Effector memory CD8-positive, alpha-beta T cell (primary cell): ENCODE measurements around the gene MSLN.

Experiments used
- ATAC-seq: fragments of 150-1000 bp; cut with Tn5 transposase; replicated peaks from 2 replicates; pipeline ENCODE4 v1.10.0; 2021; ENCODE audit warnings: mild to moderate bottlenecking, moderate library complexity
- DNase-seq, 3 experiments: peaks; one replicate each; pipeline ENCODE4 v3.0.0; 2021
- H3K27ac Mint-ChIP-seq, 2 donors: one replicate each; pipeline ENCODE4 v1.8.0; 2022; ENCODE audit warnings: mild to moderate bottlenecking in 2 of 2, mixed read lengths in 2 of 2, moderate library complexity in 2 of 2
- H3K27me3 Mint-ChIP-seq, 2 donors: one replicate each; pipeline ENCODE4 v1.8.0; 2022; ENCODE audit warnings: mixed read lengths in 2 of 2
- H3K36me3 Mint-ChIP-seq: one replicate; pipeline ENCODE4 v1.8.0; 2022; ENCODE audit warnings: mild to moderate bottlenecking, moderate library complexity, mixed read lengths; ENCODE audit not compliant: insufficient read depth
- H3K4me1 Mint-ChIP-seq, 2 donors: one replicate each; pipeline ENCODE4 v1.8.0; 2022; ENCODE audit warnings: low read depth in 2 of 2, mixed read lengths in 2 of 2
- H3K4me3 Mint-ChIP-seq, 2 donors: one replicate each; pipeline ENCODE4 v1.8.0; 2022; ENCODE audit warnings: mild to moderate bottlenecking in 2 of 2, mixed read lengths in 2 of 2, moderate library complexity in 2 of 2
- H3K9me3 Mint-ChIP-seq, 2 donors: one replicate each; pipeline ENCODE4 v1.8.0; 2022; ENCODE audit warnings: mixed read lengths in 2 of 2

Gene MSLN

GRCh38 chr16:794091-794822 lies 33.7 kb downstream of the MSLN start:
- Mint-ChIP-seq H3K4me1 (peaks cover 0 to 5% of the 10 kb centered on the region in 2 donors), H3K9me3 (no peaks in the 10 kb centered on the region), H3K27me3 (peaks cover 0 to 16% of the 10 kb centered on the region in 2 donors), H3K4me3 (no peak overlapping the region), H3K36me3 (no peaks in the 10 kb centered on the region), H3K27ac (no peak overlapping the region)
- ATAC-seq (no peak), DNase-seq (no peak)

GRCh38 chr16:794853-795466 lies 34.4 kb downstream of the MSLN start:
- Mint-ChIP-seq H3K4me3 (no peak overlapping the region), H3K36me3 (no peaks in the 10 kb centered on the region), H3K9me3 (no peaks in the 10 kb centered on the region), H3K4me1 (peaks cover 0 to 3% of the 10 kb centered on the region in 2 donors), H3K27me3 (peaks cover 0 to 17% of the 10 kb centered on the region in 2 donors), H3K27ac (no peak overlapping the region)
- ATAC-seq (no peak), DNase-seq (no peak)

GRCh38 chr16:795580-796229 lies 35.2 kb downstream of the MSLN start:
- Mint-ChIP-seq H3K36me3 (no peaks in the 10 kb centered on the region), H3K4me1 (peaks cover 0 to 2% of the 10 kb centered on the region in 2 donors), H3K27ac (no peak overlapping the region), H3K27me3 (peaks cover 0 to 18% of the 10 kb centered on the region in 2 donors), H3K4me3 (no peak overlapping the region), H3K9me3 (no peaks in the 10 kb centered on the region)
- DNase-seq (no peak), ATAC-seq (no peak)

GRCh38 chr16:796296-797119 lies 36.0 kb downstream of the MSLN start:
- no peak overlapping the region for H3K4me3 Mint-ChIP-seq
- ATAC-seq: no peak

GRCh38 chr16:797120-797420 lies 36.5 kb downstream of the MSLN start:
- Mint-ChIP-seq H3K4me1 (peaks cover 0 to 2% of the 10 kb centered on the region in 2 donors), H3K27me3 (peaks cover 0 to 31% of the 10 kb centered on the region in 2 donors)

More at GRCh38 chr16:796296-797119, 36.0 kb downstream of the MSLN start:
- Mint-ChIP-seq H3K4me1 (peaks cover 0 to 2% of the 10 kb centered on the region in 2 donors), H3K27ac (no peak overlapping the region), H3K27me3 (peaks cover 0 to 26% of the 10 kb centered on the region in 2 donors), H3K36me3 (no peaks in the 10 kb centered on the region), H3K9me3 (no peaks in the 10 kb centered on the region)
- DNase-seq: no peak

GRCh38 chr16:797686-798085 lies 37.2 kb downstream of the MSLN start:
- H3K4me3 Mint-ChIP-seq: no peak overlapping the region
- DNase-seq (no peak), ATAC-seq (no peak)
- H3K27ac Mint-ChIP-seq: no peak overlapping the region
- H3K9me3 Mint-ChIP-seq: no peaks in the 10 kb centered on the region
- H3K36me3 Mint-ChIP-seq: no peaks in the 10 kb centered on the region
- H3K4me1 Mint-ChIP-seq: peaks cover 0 to 2% of the 10 kb centered on the region in 2 donors
- H3K27me3 Mint-ChIP-seq: peaks cover 0 to 37% of the 10 kb centered on the region in 2 donors

More at GRCh38 chr16:797120-797420, 36.5 kb downstream of the MSLN start:
- H3K27ac Mint-ChIP-seq: no peak overlapping the region
- DNase-seq (no peak), ATAC-seq (no peak)
- H3K9me3 Mint-ChIP-seq: no peaks in the 10 kb centered on the region
- H3K4me3 Mint-ChIP-seq: no peak overlapping the region
- H3K36me3 Mint-ChIP-seq: no peaks in the 10 kb centered on the region

GRCh38 chr16:798666-799065 lies 38.1 kb downstream of the MSLN start:
- no peak for ATAC-seq
- no peaks in the 10 kb centered on the region for H3K9me3 Mint-ChIP-seq
- peaks cover 0 to 2% of the 10 kb centered on the region in 2 donors for H3K4me1 Mint-ChIP-seq
- DNase-seq: no peak
- no peak overlapping the region for H3K4me3 Mint-ChIP-seq
- no peaks in the 10 kb centered on the region for H3K36me3 Mint-ChIP-seq
- H3K27ac Mint-ChIP-seq: no peak overlapping the region
- H3K27me3 Mint-ChIP-seq: peaks cover 0 to 39% of the 10 kb centered on the region in 2 donors

GRCh38 chr16:799111-799947 lies 38.8 kb downstream of the MSLN start:
- no peak overlapping the region for H3K4me3 Mint-ChIP-seq
- no peak for DNase-seq
- no peaks in the 10 kb centered on the region for H3K36me3 Mint-ChIP-seq
- ATAC-seq: no peak
- H3K4me1 Mint-ChIP-seq: peaks cover 0 to 2% of the 10 kb centered on the region in 2 donors
- H3K27me3 Mint-ChIP-seq: peaks cover 0 to 39% of the 10 kb centered on the region in 2 donors
- no peaks in the 10 kb centered on the region for H3K9me3 Mint-ChIP-seq
- H3K27ac Mint-ChIP-seq: no peak overlapping the region

- Mint-ChIP-seq H3K4me3 (no peak within 1 kb of the TSS), H3K27me3 (peaks cover 0 to 39% of the 10 kb centered on the region in 2 donors), H3K27ac (no peak within 1 kb of the TSS), H3K4me1 (peaks cover 0 to 2% of the 10 kb centered on the region in 2 donors), H3K9me3 (no peaks in the 10 kb centered on the region), H3K36me3 (no peaks in the 10 kb centered on the region)
- no peak for ATAC-seq
- DNase-seq: no peak
These were observed 39.7 kb downstream of the MSLN start, which contains the start of gene GNG13 for GRCh38 chr16:799948-800833. TSS of gene GNG13 (minus strand) at chr16:800734. CDS start at chr16:799077, 1,657 bp downstream.

GRCh38 chr16:800834-801511 lies 40.4 kb downstream of the MSLN start:
- Mint-ChIP-seq H3K9me3 (no peaks in the 10 kb centered on the region), H3K27ac (no peak overlapping the region), H3K27me3 (peaks cover 0 to 39% of the 10 kb centered on the region in 2 donors), H3K36me3 (peaks cover under 1% of the 10 kb centered on the region), H3K4me3 (no peak overlapping the region), H3K4me1 (no peaks in the 10 kb centered on the region)
- ATAC-seq (no peak), DNase-seq (no peak)

GRCh38 chr16:801584-802363 lies 41.2 kb downstream of the MSLN start:
- H3K27me3 Mint-ChIP-seq: peaks cover 0 to 39% of the 10 kb centered on the region in 2 donors
- no peak overlapping the region for H3K27ac Mint-ChIP-seq
- DNase-seq: no peak
- peaks cover 0 to 1% of the 10 kb centered on the region in 2 donors for H3K4me1 Mint-ChIP-seq
- no peaks in the 10 kb centered on the region for H3K9me3 Mint-ChIP-seq
- no peak overlapping the region for H3K4me3 Mint-ChIP-seq
- H3K36me3 Mint-ChIP-seq: peaks cover 6% of the 10 kb centered on the region
- no peak for ATAC-seq
